Upper lobe of left lung (tissue), 6 donors: ENCODE data around the gene NTS. TPM values are rescaled to one million over a fixed set of nuclear protein-coding genes. Genes with fewer than 3 reads are reported as not detected.

Source experiments
- ATAC-seq, 2 donors: fragments of 200-7000 bp; cut with Tn5 transposase; one replicate each; pipeline ENCODE4 v1.9.1; 2022; ENCODE audit warnings: mild to moderate bottlenecking in 2 of 2, moderate library complexity in 2 of 2; ENCODE audit not compliant: low FRiP score in 2 of 2
- DNase-seq, 2 donors: peaks; one replicate each; pipeline ENCODE4 v3.0.0-alpha.2; 2019 to 2020
- H3K27ac ChIP-seq, 4 donors: fragments of 200-600 bp; sonication (generic); one replicate each; pipeline ENCODE4 v1.5.1; 2016 to 2019
- H3K27me3 ChIP-seq, 4 donors: fragments of 200-600 bp; sonication (generic); one replicate each; pipeline ENCODE4 v1.5.1; 2017 to 2019
- H3K36me3 ChIP-seq, 4 donors: fragments of 200-600 bp; sonication (generic); one replicate each; pipeline ENCODE4 v1.5.1; 2016 to 2019
- H3K4me1 ChIP-seq, 4 donors: fragments of 200-600 bp; sonication (generic); one replicate each; pipeline ENCODE4 v1.5.1; 2018 to 2019
- H3K4me3 ChIP-seq, 4 donors: fragments of 200-600 bp; sonication (generic); one replicate each; pipeline ENCODE4 v1.5.1; 2017 to 2019; ENCODE audit warnings: mild to moderate bottlenecking in 2 of 4, moderate library complexity in 1 of 4
- H3K9me3 ChIP-seq, 4 donors: fragments of 200-600 bp; sonication (generic); one replicate each; pipeline ENCODE4 v1.5.1; 2018 to 2019
- CTCF ChIP-seq, 6 experiments: fragments of 450-650 bp in 4 of 6; fragments of 200-600 bp in 2 of 6; sonication (generic) in 2 of 6; IDR thresholded peaks; one replicate each; pipeline ENCODE4 v1.5.1; 2016 to 2019; ENCODE audit warnings: antibody characterized with exemption in 6 of 6
- EP300 ChIP-seq, 4 donors: sonication (generic); formaldehyde crosslinking; IDR thresholded peaks; one replicate each; pipeline ENCODE4 v1.5.1; 2017; ENCODE audit warnings: antibody characterized with exemption in 4 of 4, control low read depth in 2 of 4
- POLR2A ChIP-seq, 4 donors: fragments of 450-650 bp; IDR thresholded peaks; one replicate each; pipeline ENCODE4 v1.5.1; 2016 to 2017; ENCODE audit warnings: antibody characterized with exemption in 4 of 4, mild to moderate bottlenecking in 2 of 4
- POLR2AphosphoS5 ChIP-seq, 2 donors: sonication (generic); formaldehyde crosslinking; IDR thresholded peaks; one replicate each; pipeline ENCODE4 v1.5.1; 2017; ENCODE audit warnings: antibody characterized with exemption in 2 of 2
- WGBS, 2 donors: methylation state at CpG; one replicate each; pipeline ENCODE4 v1.1.5; 2017 to 2018; 5-methylcytosine and 5-hydroxymethylcytosine counted together
- total RNA-seq, 6 donors: library from RNA; depleted of rRNA in 4 of 6; stranded (reverse); fragments of >200 nt in 4 of 6; gene quantifications; one replicate each; pipeline versions ENCODE4 v1.1.0 to v1.2.1, GENCODE V29; 2016 to 2021
- donor health status: DM: no; HTN: no; CAD: no; lungs with moderate emphysema.
- donor health status: DM: no; HTN: yes; CAD: no; lungs with severe emphysema.

Gene NTS
- total RNA-seq, 6 donors from 2014 or later: 0.30 to 1.1 (median 0.40) TPM; not detected in 3

GRCh38 chr12:85833579-85833978 lies 40.5 kb upstream of the NTS start:
- Histone ChIP-seq H3K36me3 (no peaks in the 10 kb centered on the region), H3K27me3 (no peaks in the 10 kb centered on the region), H3K27ac (peak overlapping the region in 1 of 4 donors; percentile 82), H3K9me3 (no peaks in the 10 kb centered on the region), H3K4me3 (peak overlapping the region in 2 of 4 donors; percentile 45 to 52), H3K4me1 (peaks cover 0 to 6% (median 0%) of the 10 kb centered on the region in 4 donors)
- no peak for ATAC-seq
- DNase-seq: no peak
- TF ChIP-seq POLR2A (IDR thresholded peaks at IDR 0.05) (no peak), CTCF (IDR thresholded peaks at IDR 0.05) (no peak), POLR2AphosphoS5 (IDR thresholded peaks at IDR 0.05) (no peak), EP300 (IDR thresholded peaks at IDR 0.05) (no peak)

- Histone ChIP-seq H3K36me3 (no peaks in the 10 kb centered on the region), H3K27me3 (no peaks in the 10 kb centered on the region), H3K9me3 (no peaks in the 10 kb centered on the region), H3K4me1 (peaks cover 0 to 6% (median 0%) of the 10 kb centered on the region in 4 donors), H3K4me3 (peak overlapping the region; percentile 14 to 52 (median 42)), H3K27ac (peak overlapping the region in 2 of 4 donors; percentile 79 to 82)
- DNase-seq (no peak), ATAC-seq (no peak)
- TF ChIP-seq EP300 (IDR thresholded peaks at IDR 0.05) (no peak), CTCF (IDR thresholded peaks at IDR 0.05) (no peak), POLR2AphosphoS5 (IDR thresholded peaks at IDR 0.05) (no peak), POLR2A (IDR thresholded peaks at IDR 0.05) (no peak)
- WGBS, 2 donors: 11 to 26% methylated on average over 2 of the region's 2 CpGs
Measured at GRCh38 chr12:85834378-85834777, 39.7 kb upstream of the NTS start.

GRCh38 chr12:85835426-85836196 lies 38.5 kb upstream of the NTS start:
- Histone ChIP-seq H3K27ac (peak overlapping the region; percentile 73 to 82 (median 78)), H3K27me3 (no peaks in the 10 kb centered on the region), H3K9me3 (no peaks in the 10 kb centered on the region), H3K36me3 (no peaks in the 10 kb centered on the region), H3K4me3 (peak overlapping the region; percentile 20 to 52 (median 42)), H3K4me1 (peaks cover 0 to 6% (median 0%) of the 10 kb centered on the region in 4 donors)
- TF ChIP-seq POLR2AphosphoS5 (IDR thresholded peaks at IDR 0.05) (no peak), CTCF (IDR thresholded peaks at IDR 0.05) (no peak), EP300 (IDR thresholded peaks at IDR 0.05) (no peak), POLR2A (IDR thresholded peaks at IDR 0.05) (no peak)
- WGBS, 2 donors: 8 to 20% methylated on average over 4 of the region's 4 CpGs
- DNase-seq (no peak), ATAC-seq (peak; percentile 34 to 62)

GRCh38 chr12:85836197-85837090 lies 37.7 kb upstream of the NTS start, which contains the start of gene RASSF9:
Gene RASSF9 (minus strand): TSS chr12:85836409. CDS start chr12:85836201, 208 bp downstream.
- H3K9me3 ChIP-seq: no peaks in the 10 kb centered on the region
- H3K27me3 ChIP-seq: no peaks in the 10 kb centered on the region
- DNase-seq (peak in 1 of 2 donors; percentile 75), ATAC-seq (peak; percentile 87 to 90)
- peaks cover 0 to 6% (median 0%) of the 10 kb centered on the region in 4 donors for H3K4me1 ChIP-seq
- TF ChIP-seq CTCF (IDR thresholded peaks at IDR 0.05) (no peak), POLR2AphosphoS5 (IDR thresholded peaks at IDR 0.05) (no peak), POLR2A (IDR thresholded peaks at IDR 0.05) (peak in 1 of 4 donors; percentile 35), EP300 (IDR thresholded peaks at IDR 0.05) (no peak)
- H3K4me3 ChIP-seq: peak within 1 kb of the TSS; percentile 20 to 52 (median 42)
- peak within 1 kb of the TSS; percentile 73 to 82 (median 78) for H3K27ac ChIP-seq
- no peaks in the 10 kb centered on the region for H3K36me3 ChIP-seq
- WGBS, 2 donors: 21 to 30% methylated on average over 15 of the region's 15 CpGs
